Body of pancreas (tissue), 4 donors: ENCODE data around the gene FYB2. TPM values are rescaled to one million over a fixed set of nuclear protein-coding genes. Genes with fewer than 3 reads are reported as not detected.

ENCODE experiments used
- ATAC-seq: fragments of 150-250 bp; one replicate; pipeline ENCODE4 v1.9.1; 2016
- DNase-seq, 4 donors: peaks; one replicate each; pipeline ENCODE4 v3.0.0-alpha.2; 2019
- H3K27ac ChIP-seq, 4 donors: fragments of 200-600 bp; sonication (generic); 1 replicate in 3 of 4; 2 replicates in 1 of 4; pipeline versions ENCODE4 v1.5.1 to v1.6.1; 2016 to 2019; ENCODE audit warnings: mild to moderate bottlenecking in 1 of 4, mixed read lengths in 1 of 4, moderate library complexity in 1 of 4
- H3K27me3 ChIP-seq, 2 donors: fragments of 200-600 bp; sonication (generic); one replicate each; pipeline ENCODE4 v1.6.0; 2016; ENCODE audit warnings: mild to moderate bottlenecking in 1 of 2
- H3K36me3 ChIP-seq, 2 donors: fragments of 200-600 bp; sonication (generic); replicated peaks in 1 of 2; 2 replicates each; pipeline ENCODE4 v1.5.1; 2016; ENCODE audit warnings: low read depth in 2 of 2; ENCODE audit not compliant: insufficient read depth in 1 of 2
- H3K4me1 ChIP-seq: fragments of 200-600 bp; sonication (generic); one replicate; pipeline ENCODE4 v1.6.0; 2016
- H3K4me3 ChIP-seq, 2 donors: fragments of 200-600 bp; sonication (generic); 1 replicate in 1 of 2; 2 replicates in 1 of 2; pipeline ENCODE4 v1.5.1; 2016 to 2019
- H3K9me3 ChIP-seq, 3 donors: fragments of 200-600 bp; sonication (generic); 1 replicate in 2 of 3; 2 replicates in 1 of 3; pipeline ENCODE4 v1.5.1; 2016
- CTCF ChIP-seq, 7 experiments: fragments of 450-650 bp in 4 of 7; fragments of 200-600 bp in 3 of 7; sonication (generic) in 3 of 7; IDR thresholded peaks; one replicate each; pipeline ENCODE4 v1.5.1; 2016 to 2019; ENCODE audit warnings: antibody characterized with exemption in 7 of 7
- POLR2A ChIP-seq, 3 donors: fragments of 450-650 bp; IDR thresholded peaks; one replicate each; pipeline ENCODE4 v1.6.1; 2016; ENCODE audit warnings: antibody characterized with exemption in 3 of 3, mild to moderate bottlenecking in 2 of 3
- WGBS, 2 donors: methylation state at CpG; one replicate each; pipeline ENCODE4 v1.1.5; 2017; 5-methylcytosine and 5-hydroxymethylcytosine counted together
- intact Hi-C: fragments of 100-400 bp; cut with DNase I; formaldehyde crosslinking; loops from one replicate; pipeline ENCODE4 v1.15.1; 2023
- total RNA-seq, 2 donors: library from RNA; depleted of rRNA; stranded (reverse); fragments of >200 nt; gene quantifications; one replicate each; pipeline ENCODE4 v1.1.0, GENCODE V29; 2016

Gene FYB2
- total RNA-seq, 2 donors from 2014 or later = 2.3 to 3.4 TPM

GRCh38 chr1:56835657-56836056, 16.5 kb upstream of the FYB2 start:
- H3K36me3 ChIP-seq = no peaks in the 10 kb centered on the region
- no peak for ATAC-seq
- H3K27ac ChIP-seq = no peak overlapping the region
- no peaks in the 10 kb centered on the region for H3K9me3 ChIP-seq
- WGBS, 2 donors = 27 to 35% methylated on average over 5 of the region's 5 CpGs
- intact Hi-C loops = no loop called here
- no peak overlapping the region for H3K4me3 ChIP-seq
- no peak for TF ChIP-seq POLR2A (IDR thresholded peaks at IDR 0.05)
- no peak for TF ChIP-seq CTCF (IDR thresholded peaks at IDR 0.05)
- H3K4me1 ChIP-seq = no peaks in the 10 kb centered on the region
- H3K27me3 ChIP-seq = peaks cover 0 to 3% of the 10 kb centered on the region in 2 donors
- DNase-seq = no peak

GRCh38 chr1:56834137-56834900, 15.1 kb upstream of the FYB2 start:
- H3K4me3 ChIP-seq = no peak overlapping the region
- H3K36me3 ChIP-seq = no peaks in the 10 kb centered on the region
- H3K27me3 ChIP-seq = peaks cover 0 to 3% of the 10 kb centered on the region in 2 donors
- DNase-seq (no peak), ATAC-seq (no peak)
- intact Hi-C loops = loop anchor here (5.0 kb wide), 2 partner anchors 128 to 143 kb away; no protein-coding TSS in a partner anchor
- no peak overlapping the region for H3K27ac ChIP-seq
- H3K9me3 ChIP-seq = no peaks in the 10 kb centered on the region
- TF ChIP-seq POLR2A (IDR thresholded peaks at IDR 0.05) (no peak), CTCF (IDR thresholded peaks at IDR 0.05) (no peak)
- 89 to 92% methylated on average over 5 of the region's 5 CpGs for WGBS, 2 donors
- no peaks in the 10 kb centered on the region for H3K4me1 ChIP-seq

DNA sequence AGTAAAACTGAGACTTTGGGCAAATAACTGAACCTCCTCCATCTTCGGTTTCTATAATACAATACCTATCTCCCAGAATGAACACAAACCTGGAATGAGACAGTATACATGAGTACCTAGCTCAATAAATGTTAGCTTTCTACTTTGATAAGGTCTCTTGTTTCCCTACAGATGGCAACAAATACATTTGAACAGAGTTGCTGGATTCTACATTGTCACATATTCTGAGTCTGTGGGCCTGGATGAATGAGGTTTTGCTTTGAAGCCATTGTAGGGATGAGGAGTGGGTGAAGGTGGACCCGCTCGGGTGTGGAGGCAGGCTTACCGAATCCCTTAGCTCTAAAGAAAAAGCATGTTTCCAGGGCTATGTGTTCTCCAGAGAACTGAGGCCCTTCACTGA, 13.9 kb upstream of the FYB2 start:
- ATAC-seq = no peak

GRCh38 chr1:56831871-56832693, 12.9 kb upstream of the FYB2 start:
- Histone ChIP-seq H3K4me3 (no peak overlapping the region), H3K27me3 (peaks cover 0 to 3% of the 10 kb centered on the region in 2 donors), H3K4me1 (no peaks in the 10 kb centered on the region), H3K36me3 (no peaks in the 10 kb centered on the region), H3K9me3 (no peaks in the 10 kb centered on the region), H3K27ac (no peak overlapping the region)
- TF ChIP-seq POLR2A (IDR thresholded peaks at IDR 0.05) (no peak), CTCF (IDR thresholded peaks at IDR 0.05) (peak; percentile 91 to 100 (median 94))
- 18 to 20% methylated on average over 8 of the region's 8 CpGs for WGBS, 2 donors
- peak; percentile 81 for ATAC-seq
- DNase-seq = peak; percentile 67 to 76 (median 70)
- intact Hi-C loops = loop anchor here (5.0 kb wide), 2 partner anchors 130 to 145 kb away; no protein-coding TSS in a partner anchor

More for the DNA sequence above, 13.9 kb upstream of the FYB2 start:
- no peak for DNase-seq
- Histone ChIP-seq H3K27me3 (peaks cover 0 to 3% of the 10 kb centered on the region in 2 donors), H3K4me3 (no peak overlapping the region), H3K9me3 (no peaks in the 10 kb centered on the region), H3K36me3 (no peaks in the 10 kb centered on the region), H3K27ac (no peak overlapping the region), H3K4me1 (no peaks in the 10 kb centered on the region)
- TF ChIP-seq POLR2A (IDR thresholded peaks at IDR 0.05) (no peak), CTCF (IDR thresholded peaks at IDR 0.05) (no peak)
- intact Hi-C loops = loop anchor here (5.0 kb wide), 2 partner anchors 129 to 144 kb away; no protein-coding TSS in a partner anchor
- WGBS, 2 donors = 86 to 91% methylated on average over 4 of the region's 4 CpGs
